Nephron progenitor cell (in vitro differentiated cells): Measurements from ENCODE around the gene GNG2.

Experiments
- DNase-seq: peaks from one replicate; pipeline ENCODE4 v3.0.0; 2021
- H3K27ac Mint-ChIP-seq: 2 replicates; pipeline ENCODE4 v1.8.0; 2021; ENCODE audit warnings: mild to moderate bottlenecking, moderate library complexity, mixed read lengths
- H3K27me3 Mint-ChIP-seq: 2 replicates; pipeline ENCODE4 v1.8.0; 2021; ENCODE audit warnings: mild to moderate bottlenecking, low read depth, mixed read lengths; ENCODE audit not compliant: poor library complexity
- H3K36me3 Mint-ChIP-seq: 2 replicates; pipeline ENCODE4 v1.8.0; 2021; ENCODE audit warnings: low read depth, mixed read lengths
- H3K4me1 Mint-ChIP-seq: 2 replicates; pipeline ENCODE4 v1.8.0; 2021; ENCODE audit warnings: mixed read lengths
- H3K4me3 Mint-ChIP-seq: 2 replicates; pipeline ENCODE4 v1.8.0; 2021; ENCODE audit warnings: mild to moderate bottlenecking, moderate library complexity, mixed read lengths
- H3K9me3 Mint-ChIP-seq: 2 replicates; pipeline ENCODE4 v1.8.0; 2021; ENCODE audit warnings: mild to moderate bottlenecking, moderate library complexity, mixed read lengths
- CTCF ChIP-seq: fragments of 200-600 bp; sonication (generic); IDR thresholded peaks from 2 replicates; pipeline ENCODE4 v1.5.0; 2021; ENCODE audit warnings: antibody characterized with exemption

GNG2 gene

GRCh38 chr14:51951656-51952055 is 91.2 kb downstream of the GNG2 start:
- no peak for TF ChIP-seq CTCF
- no peak for DNase-seq
- Mint-ChIP-seq H3K36me3 (peaks cover 48% of the 10 kb centered on the region), H3K27me3 (no peaks in the 10 kb centered on the region), H3K4me3 (no peak overlapping the region), H3K27ac (peak overlapping the region; percentile 38), H3K4me1 (no peaks in the 10 kb centered on the region), H3K9me3 (peaks cover 14% of the 10 kb centered on the region)

- H3K4me1 Mint-ChIP-seq: no peaks in the 10 kb centered on the region
- peaks cover 60% of the 10 kb centered on the region for H3K36me3 Mint-ChIP-seq
- peaks cover 22% of the 10 kb centered on the region for H3K9me3 Mint-ChIP-seq
- H3K27me3 Mint-ChIP-seq: no peaks in the 10 kb centered on the region
- H3K27ac Mint-ChIP-seq: no peak overlapping the region
- DNase-seq: no peak
- H3K4me3 Mint-ChIP-seq: no peak overlapping the region
- TF ChIP-seq CTCF: no peak
Measured at GRCh38 chr14:51954031-51954430, 93.6 kb downstream of the GNG2 start.

- TF ChIP-seq CTCF: no peak
- H3K27me3 Mint-ChIP-seq: no peaks in the 10 kb centered on the region
- H3K9me3 Mint-ChIP-seq: peaks cover 28% of the 10 kb centered on the region
- H3K27ac Mint-ChIP-seq: no peak overlapping the region
- peaks cover 66% of the 10 kb centered on the region for H3K36me3 Mint-ChIP-seq
- no peaks in the 10 kb centered on the region for H3K4me1 Mint-ChIP-seq
- H3K4me3 Mint-ChIP-seq: no peak overlapping the region
- DNase-seq: no peak
Measured at GRCh38 chr14:51954657-51955056, 94.2 kb downstream of the GNG2 start.

GRCh38 chr14:51957950-51958349 is 97.5 kb downstream of the GNG2 start:
- no peak for DNase-seq
- H3K27me3 Mint-ChIP-seq: no peaks in the 10 kb centered on the region
- H3K36me3 Mint-ChIP-seq: peaks cover 59% of the 10 kb centered on the region
- no peak overlapping the region for H3K4me3 Mint-ChIP-seq
- no peaks in the 10 kb centered on the region for H3K4me1 Mint-ChIP-seq
- H3K27ac Mint-ChIP-seq: no peak overlapping the region
- no peak for TF ChIP-seq CTCF
- peaks cover 44% of the 10 kb centered on the region for H3K9me3 Mint-ChIP-seq

GRCh38 chr14:51959928-51960327 is 99.5 kb downstream of the GNG2 start:
- no peak overlapping the region for H3K27ac Mint-ChIP-seq
- H3K4me3 Mint-ChIP-seq: no peak overlapping the region
- peaks cover 57% of the 10 kb centered on the region for H3K36me3 Mint-ChIP-seq
- no peak for TF ChIP-seq CTCF
- H3K27me3 Mint-ChIP-seq: no peaks in the 10 kb centered on the region
- peaks cover 44% of the 10 kb centered on the region for H3K9me3 Mint-ChIP-seq
- no peak for DNase-seq
- no peaks in the 10 kb centered on the region for H3K4me1 Mint-ChIP-seq

GRCh38 chr14:51960866-51961265 is 100.5 kb downstream of the GNG2 start:
- Mint-ChIP-seq H3K36me3 (peaks cover 57% of the 10 kb centered on the region), H3K4me3 (no peak overlapping the region), H3K4me1 (no peaks in the 10 kb centered on the region), H3K27me3 (no peaks in the 10 kb centered on the region), H3K9me3 (peaks cover 44% of the 10 kb centered on the region), H3K27ac (no peak overlapping the region)
- no peak for TF ChIP-seq CTCF
- no peak for DNase-seq
